ENCODE data around the gene C10orf95.
A peak's percentile ranks its signal among the peaks of the same experiment; 100 is the strongest.

C10orf95 gene

GRCh38 chr10:102435133-102435497, 16.2 kb downstream of the C10orf95 start:
- no peak for DNase-seq (ENCODE audit: low read depth, low spot score)

DNA sequence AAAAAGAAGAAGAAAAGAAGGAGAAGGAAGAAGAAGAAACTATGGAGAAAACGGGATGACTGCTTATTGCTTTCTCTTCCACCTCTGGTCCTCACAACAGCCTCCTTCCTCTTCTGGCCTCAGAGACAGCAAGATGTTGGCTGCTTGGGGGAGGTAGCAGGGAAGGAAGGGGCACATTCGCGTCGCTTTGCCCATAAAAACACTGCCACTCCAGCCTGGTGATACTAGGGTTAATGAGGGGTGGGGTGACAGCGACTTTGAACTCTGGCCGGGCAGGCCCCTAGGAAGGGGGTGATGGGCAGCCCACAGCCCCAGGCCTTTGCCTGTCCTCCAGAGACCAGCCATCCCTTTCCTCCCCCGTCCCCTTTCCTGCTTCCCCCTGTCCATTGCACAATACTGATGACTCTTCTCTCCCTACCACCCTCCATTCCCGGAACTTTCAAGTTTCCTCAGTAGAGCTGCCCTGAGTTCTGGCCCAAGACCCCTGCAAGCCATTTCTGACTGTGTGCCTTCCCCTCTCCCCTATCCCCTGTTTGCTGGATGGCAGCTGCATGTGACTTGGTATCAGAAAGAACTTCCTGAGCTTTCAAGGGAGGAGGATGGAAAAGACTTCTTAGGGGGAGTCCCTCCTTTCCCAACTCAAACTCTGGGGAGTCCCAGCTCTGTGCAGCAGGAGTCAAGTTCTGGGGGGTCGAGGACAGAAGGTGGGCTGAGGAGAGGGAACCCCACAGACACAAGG, 16.8 kb downstream of the C10orf95 start:
- DNase-seq (ENCODE audit: low read depth, low spot score): no peak

GRCh38 chr10:102433619-102434046, 17.7 kb downstream of the C10orf95 start:
- DNase-seq (ENCODE audit: low read depth, low spot score): no peak

DNA sequence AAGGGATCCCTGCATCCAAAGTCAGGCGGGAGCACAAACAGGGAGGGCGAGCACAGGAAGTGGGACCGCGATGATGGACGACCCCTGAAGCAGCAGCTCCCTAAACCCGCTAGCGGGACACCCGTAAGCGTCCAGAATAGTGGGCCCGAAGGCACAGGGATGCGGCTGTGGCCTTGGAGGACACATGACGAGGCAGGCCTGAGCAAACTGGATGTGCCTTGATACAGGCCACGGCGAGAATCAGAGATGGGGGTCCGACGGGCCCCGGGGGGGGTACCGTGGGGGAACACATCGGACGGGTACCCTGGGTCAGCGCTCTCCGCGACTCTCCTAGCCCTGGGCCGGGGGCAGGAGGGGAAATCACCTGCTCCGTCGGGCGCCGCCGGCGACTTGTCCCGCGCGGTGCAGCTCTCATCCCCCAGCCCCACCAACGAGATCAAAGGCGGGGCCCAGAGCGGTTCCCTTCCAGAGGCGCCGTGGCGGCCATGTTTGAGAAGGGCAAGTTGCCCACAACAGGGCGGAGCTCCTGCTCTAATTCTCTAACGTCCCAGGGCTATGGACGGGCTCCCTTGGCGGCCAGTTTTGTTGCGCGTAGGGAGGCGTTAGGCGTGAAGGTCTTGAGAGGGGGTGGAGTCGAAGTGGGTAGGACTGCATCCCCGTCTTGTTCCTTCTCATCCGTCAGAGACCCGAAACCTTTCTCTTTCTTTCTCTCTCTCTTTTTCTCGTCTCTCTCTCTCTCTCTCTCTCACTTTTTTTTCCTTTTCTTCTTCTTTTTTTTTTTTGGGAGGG, 19.0 kb downstream of the C10orf95 start, which contains the start of gene CUEDC2:
CUEDC2 (minus strand) TSS at position 413 of the 789 bp plus-strand sequence. CDS start 7,386 bp downstream, outside the sequence.
- DNase-seq (ENCODE audit: low read depth, low spot score): peak; percentile 88

- DNase-seq (ENCODE audit: low read depth, low spot score): no peak
Measured at GRCh38 chr10:102431452-102432124, 19.8 kb downstream of the C10orf95 start.

DNA sequence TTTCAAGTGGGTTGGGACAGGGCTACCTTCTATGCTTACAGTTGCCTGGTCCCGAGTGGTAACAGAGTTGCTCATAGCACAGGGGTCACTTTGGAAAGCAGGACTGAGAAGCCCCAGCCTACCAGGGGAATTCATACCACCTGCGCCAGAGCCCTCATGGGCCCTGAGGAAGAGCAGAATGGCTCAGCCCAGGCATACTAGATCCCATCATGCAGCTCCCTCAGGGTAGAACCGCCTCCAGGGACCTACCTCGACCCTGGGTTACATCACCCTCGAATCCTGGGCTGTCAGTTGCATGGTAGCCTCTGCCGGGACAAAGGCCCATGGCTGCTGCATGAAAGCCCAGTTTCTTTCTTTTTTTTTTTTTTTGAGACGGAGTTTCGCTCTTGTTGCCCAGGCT, 21.9 kb downstream of the C10orf95 start:
- no peak for DNase-seq (ENCODE audit: low read depth, low spot score)

DNA sequence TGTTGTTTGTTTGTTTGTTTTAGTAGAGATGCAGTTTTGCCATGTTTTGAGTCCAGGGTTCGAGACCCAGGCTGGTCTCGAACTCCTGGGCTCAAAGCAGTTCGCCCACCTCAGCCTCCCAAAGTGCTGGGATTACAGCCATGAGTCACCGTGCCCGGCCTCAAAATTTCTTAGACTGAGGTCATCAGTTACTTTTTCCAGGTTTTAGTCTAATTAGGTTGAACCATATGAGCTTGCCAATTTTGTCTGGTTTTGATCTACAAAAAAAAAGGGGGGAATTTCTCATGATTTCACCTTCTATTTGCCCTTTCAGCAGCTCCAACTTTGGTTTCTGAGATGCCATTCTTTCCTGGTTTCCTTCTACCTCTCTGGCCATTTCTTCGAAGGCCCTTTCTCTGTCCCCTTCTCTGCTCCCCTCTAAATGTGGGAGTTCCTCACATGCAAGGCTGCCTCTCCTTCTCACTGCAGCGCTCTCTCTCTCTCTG, 24.5 kb downstream of the C10orf95 start:
- no peak for DNase-seq (ENCODE audit: low read depth, low spot score)

- DNase-seq (ENCODE audit: low read depth, low spot score): no peak
Measured at GRCh38 chr10:102425444-102425843, 25.9 kb downstream of the C10orf95 start.

- DNase-seq (ENCODE audit: low read depth, low spot score): no peak
Measured at GRCh38 chr10:102424916-102425315, 26.4 kb downstream of the C10orf95 start.

- DNase-seq (ENCODE audit: low read depth, low spot score): no peak
Measured at GRCh38 chr10:102424145-102424544, 27.2 kb downstream of the C10orf95 start.

GRCh38 chr10:102423372-102423968, 27.9 kb downstream of the C10orf95 start:
- DNase-seq (ENCODE audit: low read depth, low spot score): no peak

GRCh38 chr10:102422545-102423129, 28.7 kb downstream of the C10orf95 start:
- no peak for DNase-seq (ENCODE audit: low read depth, low spot score)

DNA sequence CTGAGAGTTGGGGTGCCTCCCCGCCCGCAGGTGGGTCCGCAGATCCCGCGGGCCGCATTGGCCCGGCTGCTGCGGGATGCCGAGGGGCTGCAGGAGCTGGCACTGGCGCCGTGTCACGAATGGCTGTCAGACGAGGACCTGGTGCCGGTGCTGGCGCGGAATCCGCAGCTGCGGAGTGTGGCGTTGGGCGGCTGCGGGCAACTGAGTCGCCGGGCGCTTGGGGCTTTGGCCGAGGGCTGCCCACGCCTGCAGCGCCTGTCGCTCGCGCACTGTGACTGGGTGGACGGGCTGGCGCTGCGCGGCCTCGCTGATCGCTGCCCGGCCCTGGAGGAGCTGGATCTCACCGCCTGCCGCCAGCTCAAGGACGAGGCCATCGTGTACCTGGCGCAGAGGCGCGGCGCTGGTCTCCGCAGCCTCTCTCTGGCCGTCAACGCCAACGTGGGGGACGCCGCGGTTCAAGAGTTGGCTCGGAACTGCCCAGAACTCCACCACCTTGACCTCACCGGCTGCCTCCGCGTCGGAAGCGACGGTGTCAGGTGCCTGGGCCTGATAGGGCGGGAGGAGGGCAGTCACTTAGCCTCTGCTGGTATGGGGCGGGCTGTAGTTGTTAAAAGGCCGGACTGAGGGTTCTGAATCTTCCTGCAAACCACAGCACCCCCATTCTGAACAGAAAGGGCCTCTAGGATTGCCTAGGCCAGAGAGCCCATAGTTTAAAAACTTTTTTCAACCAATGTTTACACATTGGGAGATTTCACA, 29.4 kb downstream of the C10orf95 start:
- no peak for DNase-seq (ENCODE audit: low read depth, low spot score)

DNA sequence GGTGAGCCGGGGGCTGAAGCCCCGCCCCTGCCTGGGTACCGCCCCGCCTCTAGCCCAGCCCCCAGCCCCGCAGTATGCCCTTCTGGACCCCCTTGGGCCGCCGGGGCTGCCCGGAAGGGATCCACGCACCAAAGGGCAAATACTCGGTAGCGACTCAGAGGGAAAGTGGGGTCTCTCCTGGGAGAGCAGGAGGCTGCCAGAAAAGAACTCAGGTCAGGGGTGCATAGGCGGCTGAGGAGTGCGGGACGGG, 29.9 kb downstream of the C10orf95 start:
- DNase-seq (ENCODE audit: low read depth, low spot score): no peak

DNA sequence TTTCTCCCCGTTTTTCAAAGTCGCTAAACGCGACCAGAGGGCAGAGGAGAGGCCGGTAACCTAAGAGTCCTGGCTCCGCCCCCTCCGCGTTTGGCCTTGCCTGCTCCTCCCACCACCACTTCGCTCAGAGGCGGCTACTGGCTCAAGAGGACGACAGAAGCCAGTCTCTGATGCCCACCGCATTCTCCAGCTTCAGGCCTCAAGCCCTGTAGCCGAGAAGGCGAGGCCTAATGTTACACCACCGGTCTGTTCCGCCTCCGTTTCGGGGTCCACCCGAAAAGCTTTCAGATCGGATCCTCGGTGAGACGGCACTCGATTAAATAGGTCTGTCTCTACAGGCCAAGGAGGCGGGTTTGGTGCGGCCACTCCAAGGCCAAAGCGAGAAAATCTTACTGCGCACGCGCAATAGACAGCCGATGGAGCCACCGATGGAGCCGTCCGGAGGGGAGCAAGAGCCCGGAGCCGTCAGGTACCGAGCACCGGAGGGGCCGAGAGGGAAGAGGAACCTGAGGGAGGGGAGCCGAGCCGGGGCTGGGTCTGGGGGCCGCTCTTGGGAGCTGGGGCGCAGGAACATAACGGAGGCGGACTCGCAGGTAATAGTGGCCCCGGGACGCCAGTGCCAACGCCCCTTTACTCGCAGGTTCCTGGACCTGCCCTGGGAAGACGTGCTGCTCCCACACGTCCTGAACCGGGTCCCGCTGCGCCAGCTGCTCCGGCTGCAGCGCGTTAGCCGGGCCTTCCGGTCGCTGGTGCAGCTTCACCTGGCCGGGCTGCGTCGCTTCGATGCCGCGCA, 30.4 kb downstream of the C10orf95 start, which contains the start of gene FBXL15:
FBXL15 (plus strand) TSS at position 123 of the 793 bp plus-strand sequence; CDS start at position 417, 294 bp downstream.
- peak; percentile 85 for DNase-seq (ENCODE audit: low read depth, low spot score)

- DNase-seq (ENCODE audit: low read depth, low spot score): no peak
Measured at GRCh38 chr10:102420181-102420713, 31.1 kb downstream of the C10orf95 start.

- DNase-seq (ENCODE audit: low read depth, low spot score): no peak
Measured at GRCh38 chr10:102419269-102420180, 31.8 kb downstream of the C10orf95 start.

- DNase-seq (ENCODE audit: low read depth, low spot score): no peak
Measured at GRCh38 chr10:102418622-102419268, 32.6 kb downstream of the C10orf95 start, which contains the start of gene PSD. Gene PSD (minus strand): TSS chr10:102418785. CDS start chr10:102417038, 1,747 bp downstream.

All from activated naive CD8-positive, alpha-beta T cell treated with anti-CD3 and anti-CD28 coated beads, Interleukin-2, amount 50 U/mL, for 16 hours (primary cell).